H54 (cell line): ENCODE results near the gene EPHB1.

Experiments
- DNase-seq: peaks from one replicate; pipeline ENCODE4 v3.0.0; 2011; ENCODE audit warnings: low spot score, mixed read lengths; ENCODE audit not compliant: insufficient read length
- FAIRE-seq: peaks from 3 replicates; lab custom pipeline; 2011; peaks lifted over from hg19 to GRCh38; lab: Jason Lieb, UNC
- POLR2A ChIP-seq: IDR thresholded peaks from 2 replicates; pipeline ENCODE4 v1.6.1; 2011; ENCODE audit warnings: low read depth, mild to moderate bottlenecking, low read length

EPHB1 gene

GRCh38 chr3:135166266-135166825, 371.3 kb downstream of the EPHB1 start:
- no peak for FAIRE-seq

GRCh38 chr3:135168822-135169221, 373.8 kb downstream of the EPHB1 start:
- TF ChIP-seq POLR2A = no peak
- DNase-seq = no peak
- FAIRE-seq = no peak

More at GRCh38 chr3:135166266-135166825, 371.3 kb downstream of the EPHB1 start:
- DNase-seq = no peak
- no peak for TF ChIP-seq POLR2A

- DNase-seq = no peak
- FAIRE-seq = no peak
- TF ChIP-seq POLR2A = no peak
These were observed 374.6 kb downstream of the EPHB1 start for GRCh38 chr3:135169651-135170050.

- DNase-seq (no peak), FAIRE-seq (no peak)
- no peak for TF ChIP-seq POLR2A
These were observed 375.7 kb downstream of the EPHB1 start for GRCh38 chr3:135170732-135171131.

- FAIRE-seq (no peak), DNase-seq (no peak)
- TF ChIP-seq POLR2A = no peak
These were observed 377.3 kb downstream of the EPHB1 start for GRCh38 chr3:135172191-135172869.

GRCh38 chr3:135175728-135176277, 380.7 kb downstream of the EPHB1 start:
- FAIRE-seq (no peak), DNase-seq (no peak)
- TF ChIP-seq POLR2A = no peak

- no peak for FAIRE-seq
- no peak for TF ChIP-seq POLR2A
These were observed 381.8 kb downstream of the EPHB1 start for GRCh38 chr3:135176881-135177280.

GRCh38 chr3:135178566-135178965, 383.5 kb downstream of the EPHB1 start:
- no peak for FAIRE-seq
- no peak for TF ChIP-seq POLR2A
- no peak for DNase-seq

More at GRCh38 chr3:135176881-135177280, 381.8 kb downstream of the EPHB1 start:
- DNase-seq = no peak

- no peak for DNase-seq
- TF ChIP-seq POLR2A = no peak
- no peak for FAIRE-seq
These were observed 386.3 kb downstream of the EPHB1 start for GRCh38 chr3:135181408-135181807.

GRCh38 chr3:135182364-135182998, 387.4 kb downstream of the EPHB1 start:
- no peak for TF ChIP-seq POLR2A
- DNase-seq (no peak), FAIRE-seq (no peak)

GRCh38 chr3:135190658-135191057, 395.6 kb downstream of the EPHB1 start:
- FAIRE-seq (no peak), DNase-seq (no peak)

GRCh38 chr3:135191708-135192107, 396.6 kb downstream of the EPHB1 start:
- DNase-seq (no peak), FAIRE-seq (no peak)
- TF ChIP-seq POLR2A = no peak

More at GRCh38 chr3:135190658-135191057, 395.6 kb downstream of the EPHB1 start:
- TF ChIP-seq POLR2A = no peak

GRCh38 chr3:135192929-135193328, 397.9 kb downstream of the EPHB1 start:
- FAIRE-seq = no peak
- no peak for DNase-seq
- no peak for TF ChIP-seq POLR2A

GRCh38 chr3:135197246-135197645, 402.2 kb downstream of the EPHB1 start:
- TF ChIP-seq POLR2A = no peak
- FAIRE-seq = no peak
- no peak for DNase-seq
